PFSK-1 (cell line): ENCODE data around the gene LGALS8.

ENCODE experiments used
- FOXP2 ChIP-seq: optimal IDR thresholded peaks from 2 replicates; pipeline ENCODE3; 2011; ENCODE audit warnings: borderline replicate concordance, control low read depth, inconsistent platforms; ENCODE audit not compliant: insufficient read depth; ENCODE audit errors: extremely low read length, extremely low read depth
- POLR2AphosphoS5 ChIP-seq: IDR thresholded peaks from 2 replicates; pipeline ENCODE4 v1.6.1; 2012; ENCODE audit warnings: low read depth, mild to moderate bottlenecking, control low read depth, low read length, moderate library complexity
- REST ChIP-seq, 2 experiments: IDR thresholded peaks; 2 replicates each; pipeline versions ENCODE4 v1.6.1 to v1.8.0; 2011 to 2012; ENCODE audit warnings: low read depth in 2 of 2, low read length in 2 of 2, control low read depth in 1 of 2, inconsistent platforms in 1 of 2, mild to moderate bottlenecking in 1 of 2, moderate library complexity in 1 of 2; ENCODE audit not compliant: insufficient read depth in 1 of 2
- SIN3A ChIP-seq: IDR thresholded peaks from 2 replicates; pipeline ENCODE4 v1.6.1; 2012; ENCODE audit warnings: mild to moderate bottlenecking, low read length, moderate library complexity, borderline replicate concordance; ENCODE audit not compliant: insufficient read depth
- TAF1 ChIP-seq: IDR thresholded peaks from 2 replicates; pipeline ENCODE4 v1.6.1; 2012; ENCODE audit warnings: low read length, control low read depth, borderline replicate concordance; ENCODE audit not compliant: insufficient read depth

DNA sequence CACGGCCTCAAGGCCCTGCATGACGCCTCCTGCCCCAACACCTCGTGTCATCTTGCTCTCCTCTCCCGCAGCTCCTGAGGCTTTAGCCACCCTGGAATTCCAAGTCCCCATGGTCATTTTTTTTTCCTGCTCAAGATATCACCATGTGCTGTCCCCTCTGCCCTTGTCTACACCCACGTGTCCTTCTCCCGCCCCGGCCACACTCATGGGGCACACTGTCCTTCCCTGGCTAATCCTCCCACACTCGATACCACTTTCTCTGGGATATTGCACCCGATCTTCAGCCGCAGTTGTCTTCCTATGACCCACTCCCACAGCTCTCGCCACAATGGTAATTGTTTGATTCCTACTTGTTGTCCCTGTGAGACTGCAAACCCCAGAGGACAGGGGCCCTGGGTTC is 29.7 kb upstream of the LGALS8 start:
- TF ChIP-seq POLR2AphosphoS5 (no peak), REST (IDR thresholded peaks at IDR 0.05; ENCODE audit: insufficient read depth in 1 of 2, low read depth in 2 of 2, low read length in 2 of 2) (no peak), FOXP2 (no peak), SIN3A (no peak), TAF1 (no peak)
